ENCODE results near the gene USP36. TPM values are rescaled to one million over a fixed set of nuclear protein-coding genes. Genes with fewer than 3 reads are reported as not detected.
A peak's percentile ranks its signal among the peaks of the same experiment; 100 is the strongest.

USP36 gene
- total and polyA plus RNA-seq, 3 experiments from 2014 or later, result 43.2 to 122 (median 118) TPM

GRCh38 chr17:78818932-78819331, 21.7 kb downstream of the USP36 start:
- Histone ChIP-seq H3K27ac (ENCODE audit: low read depth, low read length) (peak overlapping the region; percentile 65), H3K27me3 (ENCODE audit: insufficient read depth, low read length, poor library complexity, severe bottlenecking) (no peaks in the 10 kb centered on the region), H3K9me3 (ENCODE audit: low read length) (no peaks in the 10 kb centered on the region), H3K4me3 (ENCODE audit: low read length) (peak overlapping the region; percentile 32), H3K4me1 (ENCODE audit: insufficient read depth, low read length) (peaks cover 59% of the 10 kb centered on the region), H3K36me3 (ENCODE audit: insufficient read depth, low read length) (peaks cover 57% of the 10 kb centered on the region)
- ChIA-PET POLR2A (interaction anchor here (0.6 to 2.0 kb wide), 7 partner anchors 8 to 50 kb away, joined by 3 to 9 read pairs (median 5); partner anchors contain the start of gene USP36), CTCF (interaction anchor here (0.9 to 2.6 kb wide), 9 partner anchors 14 to 458 kb away, joined by 3 to 7 read pairs (median 4); no protein-coding TSS in a partner anchor)
- peak overlapping the region; percentile 79 to 100 (median 98) for H3K27ac Mint-ChIP-seq
- H3K4me1 Mint-ChIP-seq, result peaks cover 50 to 66% (median 63%) of the 10 kb centered on the region in 3 donors
- peak overlapping the region; percentile 31 to 87 (median 76) for H3K4me3 Mint-ChIP-seq
- peak; percentile 42 to 84 (median 75) for DNase-seq
- H3K36me3 Mint-ChIP-seq, result peaks cover 20 to 90% (median 23%) of the 10 kb centered on the region in 3 donors
- H3K9me3 Mint-ChIP-seq, result no peaks in the 10 kb centered on the region
- peaks cover 0 to 9% of the 10 kb centered on the region in 2 donors for H3K27me3 Mint-ChIP-seq

GRCh38 chr17:78818152-78818846, 22.3 kb downstream of the USP36 start:
- Mint-ChIP-seq H3K36me3 (peaks cover 21 to 90% (median 23%) of the 10 kb centered on the region in 3 donors), H3K27me3 (peaks cover 0 to 7% of the 10 kb centered on the region in 2 donors), H3K4me1 (peaks cover 52 to 65% (median 61%) of the 10 kb centered on the region in 3 donors), H3K27ac (peak overlapping the region; percentile 88 to 100 (median 98)), H3K9me3 (no peaks in the 10 kb centered on the region), H3K4me3 (peak overlapping the region; percentile 31 to 87 (median 76))
- ChIA-PET CTCF (interaction anchor here (0.9 to 2.6 kb wide), 6 partner anchors 15 to 72 kb away, joined by 3 to 7 read pairs (median 6); no protein-coding TSS in a partner anchor), POLR2A (interaction anchor here (0.9 to 2.0 kb wide), 6 partner anchors 16 to 49 kb away, joined by 3 to 7 read pairs (median 4); partner anchors contain the start of gene USP36)
- peak overlapping the region; percentile 65 for H3K27ac ChIP-seq (ENCODE audit: low read depth, low read length)
- H3K4me1 ChIP-seq (ENCODE audit: insufficient read depth, low read length), result peaks cover 59% of the 10 kb centered on the region
- no peaks in the 10 kb centered on the region for H3K27me3 ChIP-seq (ENCODE audit: insufficient read depth, low read length, poor library complexity, severe bottlenecking)
- H3K36me3 ChIP-seq (ENCODE audit: insufficient read depth, low read length), result peaks cover 57% of the 10 kb centered on the region
- H3K4me3 ChIP-seq (ENCODE audit: low read length), result peak overlapping the region; percentile 3
- no peak for DNase-seq
- H3K9me3 ChIP-seq (ENCODE audit: low read length), result no peaks in the 10 kb centered on the region

- peaks cover 18 to 88% (median 26%) of the 10 kb centered on the region in 3 donors for H3K36me3 Mint-ChIP-seq
- ChIA-PET CTCF (interaction anchor here (1.0 kb wide), 1 partner anchor 58 kb away, joined by 3 read pairs; no protein-coding TSS in a partner anchor), POLR2A (interaction anchor here (1.5 kb wide), 1 partner anchor 9 kb away, joined by 6 read pairs; no protein-coding TSS in a partner anchor)
- peak; percentile 56 to 93 (median 88) for DNase-seq
- H3K27me3 ChIP-seq (ENCODE audit: insufficient read depth, low read length, poor library complexity, severe bottlenecking), result no peaks in the 10 kb centered on the region
- peak overlapping the region; percentile 47 for H3K27ac ChIP-seq (ENCODE audit: low read depth, low read length)
- H3K27me3 Mint-ChIP-seq, result peaks cover 0 to 7% of the 10 kb centered on the region in 2 donors
- H3K4me3 ChIP-seq (ENCODE audit: low read length), result no peak overlapping the region
- H3K36me3 ChIP-seq (ENCODE audit: insufficient read depth, low read length), result peaks cover 64% of the 10 kb centered on the region
- peaks cover 54 to 66% (median 62%) of the 10 kb centered on the region in 3 donors for H3K4me1 Mint-ChIP-seq
- H3K9me3 Mint-ChIP-seq, result no peaks in the 10 kb centered on the region
- no peaks in the 10 kb centered on the region for H3K9me3 ChIP-seq (ENCODE audit: low read length)
- peak overlapping the region; percentile 65 to 90 (median 81) for H3K4me3 Mint-ChIP-seq
- H3K4me1 ChIP-seq (ENCODE audit: insufficient read depth, low read length), result peaks cover 59% of the 10 kb centered on the region
- peak overlapping the region; percentile 88 to 100 (median 98) for H3K27ac Mint-ChIP-seq
Measured at GRCh38 chr17:78817123-78817522, 23.5 kb downstream of the USP36 start.

- Histone ChIP-seq H3K4me1 (ENCODE audit: insufficient read depth, low read length) (peaks cover 56% of the 10 kb centered on the region), H3K36me3 (ENCODE audit: insufficient read depth, low read length) (peaks cover 67% of the 10 kb centered on the region), H3K27me3 (ENCODE audit: insufficient read depth, low read length, poor library complexity, severe bottlenecking) (no peaks in the 10 kb centered on the region), H3K27ac (ENCODE audit: low read depth, low read length) (no peak overlapping the region), H3K4me3 (ENCODE audit: low read length) (no peak overlapping the region), H3K9me3 (ENCODE audit: low read length) (no peaks in the 10 kb centered on the region)
- CTCF ChIA-PET, result interaction anchor here (1.9 kb wide), 1 partner anchor 17 kb away, joined by 4 read pairs; no protein-coding TSS in a partner anchor
- Mint-ChIP-seq H3K4me1 (peaks cover 49 to 64% (median 58%) of the 10 kb centered on the region in 3 donors), H3K36me3 (peaks cover 21 to 87% (median 25%) of the 10 kb centered on the region in 3 donors), H3K4me3 (peak overlapping the region in 3 of 7 donors; percentile 15 to 44 (median 23)), H3K9me3 (no peaks in the 10 kb centered on the region), H3K27me3 (peaks cover 0 to 7% of the 10 kb centered on the region in 2 donors), H3K27ac (peak overlapping the region; percentile 11 to 99 (median 88))
- no peak for DNase-seq
- POLR2A ChIA-PET, result no interaction called here
Measured at GRCh38 chr17:78815696-78816095, 24.9 kb downstream of the USP36 start.

- Mint-ChIP-seq H3K27me3 (peaks cover 0 to 4% of the 10 kb centered on the region in 2 donors), H3K36me3 (peaks cover 17 to 90% (median 34%) of the 10 kb centered on the region in 3 donors), H3K4me3 (peak overlapping the region in 3 of 7 donors; percentile 21 to 32 (median 23)), H3K27ac (peak overlapping the region; percentile 26 to 96 (median 80)), H3K4me1 (peaks cover 30 to 43% (median 35%) of the 10 kb centered on the region in 3 donors), H3K9me3 (no peaks in the 10 kb centered on the region)
- CTCF ChIA-PET, result no interaction called here
- no peaks in the 10 kb centered on the region for H3K9me3 ChIP-seq (ENCODE audit: low read length)
- POLR2A ChIA-PET, result no interaction called here
- H3K4me1 ChIP-seq (ENCODE audit: insufficient read depth, low read length), result peaks cover 27% of the 10 kb centered on the region
- no peak for DNase-seq
- no peak overlapping the region for H3K4me3 ChIP-seq (ENCODE audit: low read length)
- peaks cover 57% of the 10 kb centered on the region for H3K36me3 ChIP-seq (ENCODE audit: insufficient read depth, low read length)
- no peak overlapping the region for H3K27ac ChIP-seq (ENCODE audit: low read depth, low read length)
- no peaks in the 10 kb centered on the region for H3K27me3 ChIP-seq (ENCODE audit: insufficient read depth, low read length, poor library complexity, severe bottlenecking)
Measured at GRCh38 chr17:78812855-78813254, 27.8 kb downstream of the USP36 start.

GRCh38 chr17:78808163-78808562, 32.5 kb downstream of the USP36 start:
- Mint-ChIP-seq H3K27ac (peak overlapping the region in 6 of 8 donors; percentile 9 to 98 (median 34)), H3K36me3 (peaks cover 16 to 92% (median 26%) of the 10 kb centered on the region in 3 donors), H3K27me3 (no peaks in the 10 kb centered on the region), H3K9me3 (no peaks in the 10 kb centered on the region), H3K4me1 (peaks cover 41 to 43% (median 43%) of the 10 kb centered on the region in 3 donors), H3K4me3 (no peak overlapping the region)
- no peak for DNase-seq
- H3K27me3 ChIP-seq (ENCODE audit: insufficient read depth, low read length, poor library complexity, severe bottlenecking), result no peaks in the 10 kb centered on the region
- peaks cover 37% of the 10 kb centered on the region for H3K4me1 ChIP-seq (ENCODE audit: insufficient read depth, low read length)
- ChIA-PET CTCF (no interaction called here), POLR2A (interaction anchor here (1.0 kb wide), 1 partner anchor 9 kb away, joined by 6 read pairs; no protein-coding TSS in a partner anchor)
- H3K9me3 ChIP-seq (ENCODE audit: low read length), result no peaks in the 10 kb centered on the region
- no peak overlapping the region for H3K4me3 ChIP-seq (ENCODE audit: low read length)
- no peak overlapping the region for H3K27ac ChIP-seq (ENCODE audit: low read depth, low read length)
- peaks cover 63% of the 10 kb centered on the region for H3K36me3 ChIP-seq (ENCODE audit: insufficient read depth, low read length)

- Mint-ChIP-seq H3K9me3 (no peaks in the 10 kb centered on the region), H3K27me3 (no peaks in the 10 kb centered on the region), H3K27ac (peak overlapping the region; percentile 81 to 98 (median 92)), H3K4me1 (peaks cover 46 to 51% (median 49%) of the 10 kb centered on the region in 3 donors), H3K4me3 (peak overlapping the region in 5 of 7 donors; percentile 9 to 77 (median 68)), H3K36me3 (peaks cover 22 to 92% (median 23%) of the 10 kb centered on the region in 3 donors)
- ChIA-PET CTCF (no interaction called here), POLR2A (interaction anchor here (0.6 kb wide), 1 partner anchor 333 kb away, joined by 5 read pairs; no protein-coding TSS in a partner anchor)
- DNase-seq, result peak in 3 of 5 donors; percentile 45 to 78 (median 70)
- Histone ChIP-seq H3K27me3 (ENCODE audit: insufficient read depth, low read length, poor library complexity, severe bottlenecking) (no peaks in the 10 kb centered on the region), H3K4me1 (ENCODE audit: insufficient read depth, low read length) (peaks cover 47% of the 10 kb centered on the region), H3K4me3 (ENCODE audit: low read length) (no peak overlapping the region), H3K36me3 (ENCODE audit: insufficient read depth, low read length) (peaks cover 61% of the 10 kb centered on the region), H3K9me3 (ENCODE audit: low read length) (no peaks in the 10 kb centered on the region), H3K27ac (ENCODE audit: low read depth, low read length) (no peak overlapping the region)
Measured at GRCh38 chr17:78806451-78806850, 34.2 kb downstream of the USP36 start.

Measured in CD8-positive, alpha-beta memory T cell (primary cell).